ENCODE data around the gene DNAH8.

- TF ChIP-seq EP300 (IDR thresholded peaks at IDR 0.05) (no peak), POLR2AphosphoS5 (IDR thresholded peaks at IDR 0.05) (peak in 2 of 3 donors; percentile 70 to 77)
Observed at GRCh38 chr6:38909015-38909730, 194.1 kb downstream of the DNAH8 start.
